GM19240 (cell line): ENCODE measurements around the gene SGCD.

Experiments
- DNase-seq: peaks from one replicate; pipeline ENCODE4 v3.0.0; 2011; ENCODE audit warnings: low spot score; ENCODE audit not compliant: insufficient read length

The SGCD gene

DNA sequence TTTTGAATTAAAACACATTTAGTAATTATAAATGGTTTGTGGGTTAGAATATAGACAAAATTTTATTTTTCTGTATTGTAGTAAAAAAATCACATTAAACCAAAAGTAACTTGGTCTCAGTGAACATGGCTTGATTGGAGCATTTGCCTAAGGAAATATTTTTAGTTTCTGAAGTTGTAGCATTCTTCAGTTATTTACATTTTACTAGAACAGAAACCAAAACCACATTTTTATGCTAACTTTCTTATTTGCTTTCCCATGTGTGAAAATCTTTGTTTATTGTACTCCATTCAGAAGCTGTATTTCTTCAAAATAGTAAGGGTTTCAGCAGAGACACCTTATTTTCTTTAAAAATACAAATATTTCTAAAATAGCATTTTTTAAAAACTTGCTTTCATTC is 129.9 kb downstream of the SGCD start:
- no peak for DNase-seq

DNA sequence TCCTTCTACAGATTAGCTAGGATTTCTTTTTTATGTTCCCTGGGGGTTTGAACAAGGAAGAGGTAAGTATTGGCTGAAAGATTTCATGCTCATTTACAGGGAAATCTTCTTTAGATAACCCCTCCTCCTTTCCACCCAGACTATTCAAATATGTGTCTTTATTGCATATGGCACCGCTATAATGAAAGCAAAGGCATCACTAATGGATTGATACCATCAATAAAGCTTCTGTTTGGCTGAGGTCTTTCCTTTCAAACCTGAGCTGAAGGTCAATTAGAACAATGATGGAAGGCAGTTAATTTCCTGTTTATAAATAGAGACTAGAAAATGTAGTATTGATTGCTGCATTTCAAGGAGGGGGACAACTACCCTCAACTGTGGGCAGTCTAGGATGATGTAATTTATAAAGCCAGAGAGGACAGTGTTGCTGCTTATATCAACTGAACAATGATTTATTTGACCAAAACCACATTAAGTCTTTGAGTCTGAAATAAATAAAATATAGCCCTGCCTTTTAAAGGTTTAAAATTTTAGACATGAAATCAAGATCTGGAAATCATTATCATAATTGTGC is 132.9 kb downstream of the SGCD start:
- DNase-seq, result no peak

DNA sequence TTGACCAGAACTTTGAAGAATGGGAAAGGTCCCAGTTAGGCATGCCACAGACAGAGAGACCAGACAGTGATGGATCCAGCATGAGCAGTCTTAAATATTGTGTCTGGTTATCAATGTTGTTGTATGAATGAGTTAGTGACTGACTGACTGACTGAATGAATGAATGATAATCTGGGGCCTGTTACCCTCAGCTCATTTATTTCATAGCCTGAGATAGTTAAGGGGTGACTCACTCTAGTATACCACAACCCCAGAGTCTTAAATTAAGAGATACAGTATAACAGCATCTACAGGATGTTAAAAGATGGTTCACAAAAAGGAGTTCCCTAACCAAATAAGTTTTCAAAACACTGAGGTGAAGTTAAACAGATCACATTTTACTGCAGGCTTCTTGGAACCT is 133.5 kb downstream of the SGCD start:
- no peak for DNase-seq

DNA sequence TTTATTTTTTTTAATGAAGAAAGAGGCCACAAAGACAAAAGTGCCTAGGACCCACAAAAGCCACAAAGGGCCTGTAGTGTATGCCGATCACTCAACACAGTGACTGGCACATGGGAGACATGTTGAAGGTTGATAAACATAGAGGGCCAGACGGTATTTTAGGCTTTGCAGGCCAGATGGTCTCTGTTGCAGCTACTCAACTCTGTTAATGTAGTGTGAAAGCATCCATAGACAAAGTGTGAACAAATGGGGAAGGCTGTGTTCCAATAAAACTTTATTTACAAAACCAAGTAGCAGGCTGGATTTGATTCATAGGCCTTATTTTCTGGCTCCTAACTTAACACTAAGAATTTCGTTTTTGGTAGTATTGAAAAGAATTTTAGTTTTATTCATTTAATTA is 139.9 kb downstream of the SGCD start:
- no peak for DNase-seq

DNA sequence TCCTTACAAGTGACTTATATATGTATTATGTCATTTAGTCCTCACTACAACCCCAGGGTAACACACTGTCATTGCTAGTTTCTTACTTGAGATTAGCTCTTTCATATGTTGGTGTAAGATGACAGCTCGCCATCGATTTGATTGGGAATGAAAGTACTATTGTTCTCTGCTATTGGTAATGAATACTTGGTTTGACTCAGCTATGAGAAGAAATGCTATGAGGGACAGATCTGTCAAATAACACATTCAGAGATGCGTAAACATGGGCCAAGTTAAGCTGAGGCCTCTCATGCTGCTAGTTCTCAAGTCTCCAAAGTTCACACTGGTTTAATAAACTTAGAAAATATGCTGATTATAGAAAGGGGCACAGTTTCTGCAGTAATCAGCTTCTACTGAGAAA is 142.7 kb downstream of the SGCD start:
- DNase-seq, result no peak

DNA sequence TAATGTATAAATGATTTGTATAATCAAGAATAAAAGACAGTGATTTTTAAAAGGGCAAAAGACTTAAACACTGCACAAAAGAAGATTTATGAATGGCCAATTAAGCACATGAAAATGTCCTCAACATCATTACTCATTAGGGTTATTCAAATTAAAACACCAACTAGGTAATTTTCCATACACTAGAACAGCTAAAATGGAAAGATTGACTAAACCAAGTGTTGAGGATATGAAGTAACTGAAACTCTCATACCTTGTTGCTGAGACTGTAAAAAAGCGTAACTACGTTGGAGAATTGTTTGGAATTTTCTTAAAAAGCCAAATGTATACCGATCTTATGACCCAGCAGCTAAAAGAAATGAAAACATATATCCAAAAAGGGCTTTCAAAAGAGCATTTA is 144.9 kb downstream of the SGCD start:
- no peak for DNase-seq

DNA sequence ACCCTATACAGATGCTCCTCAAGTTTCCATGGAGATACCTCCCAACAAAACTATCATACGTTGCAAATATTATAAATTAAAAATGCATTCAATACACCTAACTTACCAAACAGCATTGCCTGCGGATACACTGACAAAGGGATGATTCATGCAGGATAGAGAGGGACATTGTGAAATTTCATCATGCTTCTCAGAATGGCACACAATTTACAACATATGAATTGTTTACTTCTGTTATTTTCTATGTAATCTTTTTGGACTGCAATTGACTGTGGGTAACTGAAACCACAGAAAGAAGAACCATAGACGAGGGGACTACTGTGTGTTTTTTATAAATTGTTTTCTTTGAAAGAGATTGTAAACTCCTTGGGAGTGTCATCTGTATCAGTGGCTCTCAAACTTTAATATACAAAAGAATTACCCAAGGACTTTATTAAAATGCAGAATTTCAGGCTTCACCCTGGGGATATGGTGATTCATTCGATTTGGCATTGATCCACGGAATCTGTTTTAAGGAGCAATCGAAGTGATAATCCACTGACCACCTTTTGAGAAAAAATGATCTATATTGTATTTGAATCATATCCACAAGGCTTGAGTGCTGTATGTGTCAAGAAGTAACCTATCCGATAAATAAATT is 146.4 kb downstream of the SGCD start:
- DNase-seq, result no peak

DNA sequence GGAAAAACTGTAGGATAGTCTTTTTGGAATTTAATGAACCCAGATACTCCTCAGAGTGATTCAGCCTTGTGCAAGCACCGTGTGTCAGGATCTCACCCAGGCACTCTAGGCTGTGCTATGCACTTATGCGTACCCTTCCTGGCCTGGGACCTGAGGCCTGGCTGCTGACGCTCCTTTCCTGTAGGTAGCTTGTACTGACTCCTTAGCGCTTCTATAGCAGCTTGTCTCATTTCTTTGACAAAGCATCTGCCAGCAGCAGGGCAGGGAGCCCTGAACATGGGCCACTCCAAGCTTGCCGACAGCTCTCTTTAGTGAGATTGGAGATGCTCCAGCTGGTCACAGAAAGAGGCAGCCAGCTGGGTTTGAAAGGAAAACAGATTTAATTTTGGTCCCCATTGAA is 147.3 kb downstream of the SGCD start:
- DNase-seq, result no peak

DNA sequence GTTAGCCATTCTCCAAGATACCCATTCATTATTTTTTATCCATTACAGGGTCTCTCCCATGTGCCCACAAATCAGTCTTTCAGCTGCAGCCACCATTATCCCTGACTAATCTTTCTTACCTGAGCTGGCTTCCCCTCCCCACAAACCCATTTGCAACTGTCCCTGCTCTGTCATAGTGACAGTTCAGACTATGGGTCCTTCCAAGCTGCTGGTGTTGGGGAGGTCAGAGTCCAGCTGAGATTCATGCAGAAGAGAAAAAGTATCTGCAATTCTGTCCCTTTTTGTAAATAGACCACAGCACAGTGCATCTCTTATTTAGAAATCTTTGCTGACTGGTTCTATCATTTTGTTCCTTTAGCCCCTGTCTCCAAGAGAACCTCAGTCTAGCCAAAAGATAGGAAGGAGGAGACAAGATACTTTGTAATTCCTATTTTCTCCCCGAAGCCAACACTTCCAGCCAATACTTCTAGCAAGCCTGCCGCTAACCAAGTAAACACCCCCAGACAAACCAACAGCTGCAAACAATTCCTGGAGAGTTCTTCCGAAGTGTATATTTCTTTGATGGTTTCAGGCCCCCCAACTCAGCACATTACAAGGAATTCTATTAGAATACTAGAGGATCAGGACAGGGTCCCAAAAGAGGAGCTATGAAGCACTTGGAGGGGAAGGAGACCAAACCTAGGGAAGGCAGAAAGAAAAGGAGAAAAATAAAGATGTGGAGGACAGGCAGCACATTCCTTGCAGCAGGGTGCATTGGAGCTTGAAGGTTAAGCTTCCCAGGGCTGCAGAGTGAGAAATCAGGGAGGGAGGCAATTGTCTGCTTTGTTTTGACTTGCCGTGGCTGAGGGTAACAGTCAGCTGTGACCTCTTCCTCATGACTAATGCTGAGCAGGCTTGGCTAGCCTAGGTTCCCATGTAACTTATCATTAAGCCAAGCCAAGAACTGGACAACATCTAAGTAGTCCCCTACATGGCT is 148.5 kb downstream of the SGCD start:
- DNase-seq, result no peak

DNA sequence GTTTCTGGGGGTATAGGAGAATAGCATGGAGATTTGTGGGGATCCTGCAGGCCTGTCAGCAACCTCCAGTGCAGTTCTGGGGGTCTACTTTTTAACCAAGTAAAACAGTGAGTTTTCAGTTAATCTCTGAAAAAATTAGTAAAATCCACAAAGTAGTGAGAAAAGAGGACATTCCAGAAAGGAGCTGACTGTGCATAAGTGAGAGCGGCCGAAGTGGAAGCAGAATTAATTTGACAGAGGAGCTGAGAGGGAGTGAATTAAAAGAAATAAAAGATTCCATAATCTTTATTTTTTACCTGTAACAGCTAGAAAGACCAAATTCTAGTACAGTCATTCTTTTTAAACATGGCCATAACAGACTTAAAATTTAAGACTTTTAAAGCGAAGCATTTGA is 149.2 kb downstream of the SGCD start:
- no peak for DNase-seq

DNA sequence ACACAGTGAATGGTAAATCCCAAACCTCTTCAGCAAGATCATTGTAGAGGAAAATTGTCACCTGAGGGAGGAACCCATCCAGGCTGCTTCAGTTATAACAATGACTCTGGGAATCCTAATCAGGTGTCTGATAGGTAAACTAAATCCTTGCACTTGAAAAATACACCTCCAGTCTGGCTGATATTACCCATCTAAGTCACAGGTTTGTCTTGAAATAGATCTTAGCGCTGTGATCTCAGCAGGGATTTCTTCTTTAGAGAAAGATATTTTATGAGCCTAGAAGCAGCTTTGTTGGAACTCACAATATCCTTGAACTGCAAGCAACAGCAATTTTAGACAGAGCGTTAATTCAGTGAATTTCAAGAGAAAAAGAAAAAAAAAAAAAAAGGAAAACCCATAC is 149.7 kb downstream of the SGCD start:
- DNase-seq, result no peak

DNA sequence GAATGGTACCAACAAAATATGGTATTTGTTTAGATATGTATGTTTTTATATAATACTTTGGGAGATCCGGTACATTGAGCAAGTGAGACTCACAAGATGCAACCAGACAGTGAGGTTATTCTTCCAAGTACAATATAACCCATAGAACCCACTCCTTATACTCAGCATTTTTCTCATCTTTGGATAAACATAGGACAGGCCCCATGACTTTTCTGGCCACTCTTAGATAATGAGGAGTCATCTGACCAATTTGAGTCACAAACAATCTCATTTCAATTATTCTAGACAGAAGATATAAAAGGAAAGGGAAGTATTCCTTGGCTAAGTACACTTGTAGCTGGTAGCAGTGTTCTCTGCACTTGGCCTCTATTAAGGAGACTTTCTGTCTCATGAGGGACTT is 150.2 kb downstream of the SGCD start:
- no peak for DNase-seq

DNA sequence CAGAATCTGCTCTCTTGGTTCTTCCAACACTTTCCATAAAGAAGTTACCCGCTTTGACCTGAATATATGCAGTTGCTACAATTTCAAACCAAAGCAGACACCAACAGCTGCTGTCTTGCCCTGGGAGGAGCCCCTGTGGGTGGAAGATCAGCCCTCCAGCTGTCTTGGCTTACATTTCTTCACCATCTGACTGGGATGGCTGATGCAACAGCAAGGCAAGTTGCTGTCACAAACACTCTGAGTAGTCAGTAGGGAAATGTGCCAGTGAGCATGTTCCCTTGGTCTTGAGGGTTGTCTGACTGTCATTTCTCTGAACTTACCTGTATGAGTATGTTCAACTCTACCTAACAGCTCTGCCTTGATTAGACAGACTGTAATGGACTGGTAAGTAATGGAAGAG is 152.9 kb downstream of the SGCD start:
- DNase-seq, result no peak

DNA sequence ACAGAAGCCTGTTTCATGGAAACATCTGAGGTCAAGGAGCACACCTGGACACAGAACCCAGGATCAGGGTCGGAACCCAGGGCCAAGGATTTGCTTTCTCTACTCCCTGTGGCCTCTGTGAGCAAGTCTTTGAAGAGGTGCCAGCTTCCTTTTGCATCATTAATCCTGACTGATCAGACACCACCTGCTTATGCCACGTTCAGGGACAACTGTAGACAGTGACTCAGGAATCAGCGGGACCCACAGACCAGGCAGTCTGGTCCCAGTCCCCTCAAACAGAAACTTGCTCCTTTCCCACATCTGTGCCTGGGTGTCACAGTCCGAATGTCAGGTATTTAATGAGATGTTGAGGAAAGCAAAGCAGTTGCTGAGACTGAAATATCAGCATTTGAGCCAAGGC is 154.8 kb downstream of the SGCD start:
- DNase-seq, result no peak

DNA sequence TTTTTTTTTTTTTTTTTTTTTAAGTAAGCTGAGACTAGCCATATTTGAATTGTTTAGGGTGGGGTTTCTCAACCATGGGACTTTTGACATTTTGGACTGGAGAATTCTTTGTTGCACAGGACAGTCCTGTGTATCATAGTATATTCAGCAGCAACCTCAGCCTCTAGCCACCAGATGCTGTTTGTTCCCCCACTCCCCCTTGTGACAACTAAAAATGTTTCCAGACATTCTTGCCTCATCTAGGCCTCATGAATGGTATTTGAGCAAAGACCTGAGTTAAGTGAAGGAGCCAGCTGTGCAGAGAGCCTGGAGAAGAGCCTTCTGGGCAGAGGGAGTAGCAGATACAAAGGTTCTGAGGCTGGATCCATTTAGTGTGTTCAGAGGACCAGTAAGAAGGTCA is 155.9 kb downstream of the SGCD start:
- no peak for DNase-seq

DNA sequence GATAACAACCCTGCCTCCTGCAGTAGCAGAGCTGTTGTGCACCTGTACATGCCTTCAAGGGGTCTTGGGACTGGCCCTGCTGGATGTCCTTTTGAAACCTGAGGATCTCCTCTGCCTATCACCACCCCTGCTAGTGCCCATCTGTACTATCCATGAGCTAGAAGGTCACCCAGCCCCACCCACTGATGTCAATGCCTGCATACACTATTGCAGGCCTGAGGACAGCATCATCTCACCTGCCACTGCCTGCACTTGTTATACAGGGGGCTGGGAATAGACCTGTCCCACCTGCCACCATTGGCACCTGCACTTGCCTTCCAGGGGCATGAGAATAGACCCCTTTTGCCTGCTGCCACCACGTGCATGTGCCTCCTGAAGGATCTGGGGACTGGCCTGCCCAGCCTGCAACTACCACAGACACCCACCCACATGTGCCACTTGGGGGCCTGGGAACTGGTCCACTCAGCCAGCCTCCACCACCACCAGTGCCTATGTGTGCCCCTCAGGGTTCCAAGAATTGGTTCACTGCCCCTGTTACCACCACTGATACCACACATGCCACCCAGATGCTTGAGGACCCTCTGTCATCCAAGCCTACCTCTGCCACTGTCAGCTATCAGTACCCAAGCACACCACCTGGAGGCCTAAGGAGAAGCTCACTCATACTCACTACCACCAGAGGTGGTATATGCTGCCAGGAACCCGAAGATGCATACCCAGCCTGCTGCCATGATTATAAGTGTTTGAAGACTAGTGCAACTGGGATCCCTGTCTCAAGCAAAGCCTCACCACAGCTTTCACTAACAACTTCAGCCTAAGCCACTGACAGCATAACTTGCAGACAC is 159.7 kb downstream of the SGCD start:
- DNase-seq, result no peak

DNA sequence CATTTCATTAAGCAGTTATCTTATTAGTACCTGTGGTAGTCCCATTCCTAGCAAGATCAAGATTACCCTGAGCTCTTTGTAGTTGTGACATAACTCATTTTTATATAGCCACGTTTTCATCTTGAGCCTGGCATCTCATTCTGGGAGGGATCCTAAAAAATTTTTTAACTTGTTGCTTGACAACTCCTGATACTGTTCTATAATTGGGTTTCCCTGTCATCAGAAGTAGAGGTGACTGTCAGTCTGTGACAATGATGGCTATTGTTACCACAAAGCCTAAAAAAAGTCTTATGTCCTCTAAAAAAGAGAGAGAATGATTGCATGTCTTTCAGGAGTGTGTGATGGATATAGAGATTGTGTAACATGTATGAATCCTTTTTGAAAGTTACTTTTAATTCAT is 164.8 kb downstream of the SGCD start:
- DNase-seq, result no peak

DNA sequence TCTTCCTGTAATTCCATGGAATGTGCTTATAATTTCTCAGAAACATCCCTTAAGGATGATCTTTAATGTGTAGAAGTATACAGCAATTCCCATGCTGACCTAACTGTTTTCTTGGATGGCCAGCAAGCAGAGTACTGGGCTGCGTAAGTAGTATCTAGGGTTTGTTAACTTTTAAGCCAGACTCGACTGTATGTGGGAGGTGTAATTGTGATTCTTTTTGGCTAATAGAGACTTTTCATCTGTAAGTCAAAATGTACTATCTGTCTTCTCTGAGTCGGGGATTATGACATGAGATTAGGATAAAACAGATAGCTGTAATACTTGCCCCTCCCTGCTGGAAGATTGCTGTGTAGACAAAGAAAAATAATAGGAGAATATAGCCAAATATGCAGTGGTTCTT is 169.3 kb downstream of the SGCD start:
- DNase-seq, result no peak

DNA sequence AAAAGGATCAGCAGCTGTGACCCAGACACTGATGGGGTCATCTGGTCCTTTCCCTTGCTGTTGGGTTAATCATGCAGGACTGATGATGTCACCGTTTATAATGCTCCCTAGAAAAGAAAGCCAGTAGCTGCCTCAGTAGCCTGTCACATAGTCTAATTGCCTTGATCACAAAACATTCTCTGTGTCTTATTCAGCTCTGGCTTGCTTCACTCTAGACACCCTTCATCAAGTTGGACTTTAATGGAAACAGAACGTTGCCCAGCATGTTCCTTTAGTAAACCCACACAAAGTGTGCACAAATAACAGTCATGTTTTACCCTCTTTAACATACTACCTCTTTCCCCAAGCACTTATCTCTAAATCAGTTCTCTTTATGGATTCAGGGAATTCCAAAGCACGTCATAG is 170.8 kb downstream of the SGCD start:
- no peak for DNase-seq

DNA sequence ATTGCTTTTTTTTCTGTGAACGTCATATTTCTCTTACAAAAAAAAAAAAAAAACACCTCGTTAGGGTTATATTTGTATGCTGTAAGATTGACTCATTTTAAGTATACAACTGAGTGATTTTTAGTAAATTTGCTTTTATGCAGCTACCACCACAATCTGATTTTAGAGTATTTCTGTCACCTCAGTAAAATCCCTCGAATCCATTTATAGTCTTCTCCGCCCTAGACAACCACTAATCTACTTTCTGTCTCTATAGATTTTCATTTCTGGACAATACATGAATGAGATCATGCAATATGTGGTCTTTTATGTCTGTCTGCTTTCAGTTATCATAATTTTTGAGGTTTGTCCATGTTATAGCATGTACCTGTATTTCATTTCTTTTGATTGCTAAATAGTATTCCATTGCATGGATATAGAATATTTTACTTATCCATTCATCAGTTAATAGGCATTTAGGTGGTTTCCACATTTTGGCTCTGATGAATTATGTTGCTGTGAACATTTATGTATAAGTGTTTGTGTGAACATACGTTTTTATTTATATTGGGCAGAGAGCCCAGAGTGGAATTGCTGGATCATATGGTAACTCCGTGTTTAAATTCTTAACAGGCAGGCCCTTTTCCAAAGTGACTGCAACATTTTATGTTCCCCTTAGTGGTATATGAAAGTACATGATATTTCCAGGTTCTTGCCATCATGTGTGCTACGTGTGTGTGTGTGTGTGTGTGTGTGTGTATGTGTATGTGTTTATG is 171.4 kb downstream of the SGCD start:
- no peak for DNase-seq

DNA sequence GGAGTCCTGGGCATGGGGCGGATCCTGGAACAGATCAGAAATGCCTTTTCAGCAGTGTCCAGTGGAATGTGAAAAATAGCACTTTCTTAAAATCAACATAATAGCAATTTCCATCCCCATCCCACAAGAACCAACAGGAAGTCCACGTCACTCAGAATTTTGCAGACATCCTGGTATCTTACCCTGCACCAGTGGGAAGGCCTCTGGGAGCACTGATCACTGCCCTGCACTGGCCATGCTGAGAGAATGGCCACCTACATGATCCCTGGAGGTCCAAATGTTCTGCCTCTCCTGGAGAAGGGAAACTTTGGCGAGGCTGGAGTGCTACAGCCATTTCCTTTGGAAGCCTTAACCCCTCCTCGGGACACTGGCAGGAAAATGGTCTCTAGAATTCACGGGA is 173.8 kb downstream of the SGCD start:
- DNase-seq, result no peak
